HepG2 (cell line): Measurements from ENCODE around the gene LMAN2. TPM values are rescaled to one million over a fixed set of nuclear protein-coding genes. Genes with fewer than 3 reads are reported as not detected.

Experiments
- ATAC-seq: fragments of 200-7000 bp; cut with Tn5 transposase; 3 replicates; pipeline ENCODE4 v1.9.1; 2020; ENCODE audit warnings: mild to moderate bottlenecking, moderate library complexity
- BruUV-seq: library from RNA; stranded (reverse); fragments of 400-500 nt; replicated peaks from 2 replicates; lab custom pipeline; 2021; lab: Mats Ljungman, UMichigan
- CTCF ChIA-PET: fragments of 300-600 bp; formaldehyde crosslinking; extraction: SDS; loops from one replicate; lab custom pipeline; 2021; ENCODE audit warnings: low total read pairs, inconsistent platforms, low intra/inter-chr PET ratio; lab: Yijun Ruan, JAX
- POLR2A ChIA-PET: fragments of 350-600 bp; sonication (Branson Sonifier 250); formaldehyde crosslinking; loops from one replicate; lab custom pipeline; 2020; ENCODE audit warnings: antibody characterized with exemption, inconsistent platforms; lab: Yijun Ruan, JAX
- DNase-seq: peaks from one replicate; pipeline ENCODE4 v3.0.0-alpha.2; 2015; ENCODE audit warnings: low spot score
- FAIRE-seq: peaks from 3 replicates; lab custom pipeline; 2011; peaks lifted over from hg19 to GRCh38; lab: Jason Lieb, UNC
- H2AFZ ChIP-seq: one replicate; pipeline ENCODE4 v1.6.1; 2011; ENCODE audit warnings: low read length, inconsistent platforms
- H3K27ac ChIP-seq: fragments of 300-600 bp; 3 replicates; pipeline ENCODE4 v1.8.0; 2011; ENCODE audit warnings: mixed run types, mild to moderate bottlenecking, mixed read lengths, low read length, inconsistent platforms; ENCODE audit not compliant: insufficient read depth; ENCODE audit errors: extremely low read length
- H3K27me3 ChIP-seq, 2 experiments: fragments of 200-600 bp in 1 of 2; 2 replicates in 1 of 2; 3 replicates in 1 of 2; pipeline versions ENCODE4 v1.6.0 to v1.8.0; 2011; ENCODE audit warnings: low read length in 2 of 2, mild to moderate bottlenecking in 2 of 2, moderate library complexity in 2 of 2, inconsistent platforms in 1 of 2; ENCODE audit not compliant: insufficient read depth in 2 of 2, control insufficient read depth in 1 of 2
- H3K36me3 ChIP-seq, 2 experiments: fragments of 200-600 bp in 1 of 2; replicated peaks in 1 of 2; 2 replicates in 1 of 2; 3 replicates in 1 of 2; pipeline versions ENCODE4 v1.5.1 to v1.8.0; 2011; ENCODE audit warnings: low read length in 2 of 2, inconsistent platforms in 1 of 2; ENCODE audit not compliant: insufficient read depth in 2 of 2, control insufficient read depth in 1 of 2
- H3K4me1 ChIP-seq: 2 replicates; pipeline ENCODE4 v1.5.1; 2012; ENCODE audit warnings: low read length, inconsistent platforms; ENCODE audit not compliant: insufficient read depth
- H3K4me2 ChIP-seq: 2 replicates; pipeline ENCODE4 v1.6.0; 2011; ENCODE audit warnings: low read depth, low read length, inconsistent platforms
- H3K4me3 ChIP-seq, 3 experiments: fragments of 200-600 bp in 1 of 3; sonication (generic), shearing (Covaris generic) in 1 of 3; replicated peaks in 1 of 3; 2 replicates each; pipeline ENCODE4 v1.5.1; 2011 to 2016; ENCODE audit warnings: low read length in 3 of 3, inconsistent platforms in 2 of 3, low read depth in 2 of 3, mild to moderate bottlenecking in 2 of 3, control low read depth in 1 of 3, mixed read lengths in 1 of 3; ENCODE audit not compliant: insufficient read depth in 1 of 3
- H3K79me2 ChIP-seq: one replicate; pipeline ENCODE4 v1.6.1; 2011; ENCODE audit warnings: low read length, inconsistent platforms; ENCODE audit not compliant: insufficient read depth
- H3K9ac ChIP-seq: 2 replicates; pipeline ENCODE4 v1.6.0; 2011; ENCODE audit warnings: mild to moderate bottlenecking, low read depth, low read length, inconsistent platforms; ENCODE audit not compliant: insufficient read depth
- H3K9me3 ChIP-seq: 2 replicates; pipeline ENCODE4 v1.5.1; 2012; ENCODE audit warnings: mild to moderate bottlenecking, low read length
- H4K20me1 ChIP-seq: 2 replicates; pipeline ENCODE4 v1.6.0; 2011; ENCODE audit warnings: inconsistent platforms, mild to moderate bottlenecking, low read length, moderate library complexity; ENCODE audit not compliant: insufficient read depth
- CHD2 ChIP-seq: IDR thresholded peaks from 2 replicates; pipeline ENCODE4 v1.6.1; 2011; ENCODE audit warnings: low read depth, low read length, improper control_type of control experiment
- HNRNPLL ChIP-seq: fragments of 200-400 bp; formaldehyde crosslinking; IDR thresholded peaks from 2 replicates; pipeline ENCODE4 v1.6.1; 2017; ENCODE audit warnings: mild to moderate bottlenecking, low read depth, low read length; ENCODE audit not compliant: poor library complexity, severe bottlenecking
- JARID2 ChIP-seq: sonication (generic); formaldehyde crosslinking; IDR thresholded peaks from 2 replicates; pipeline ENCODE4 v1.8.1; 2023; ENCODE audit warnings: missing genetic modification reagents, inconsistent platforms; ENCODE audit not compliant: insufficient replicate concordance
- MZF1 ChIP-seq: sonication (generic); formaldehyde crosslinking; IDR thresholded peaks from 2 replicates; pipeline ENCODE4 v1.8.1; 2023; ENCODE audit warnings: mild to moderate bottlenecking, missing genetic modification reagents, borderline replicate concordance
- NAIF1 ChIP-seq: sonication (generic); formaldehyde crosslinking; IDR thresholded peaks from 2 replicates; pipeline ENCODE4 v1.5.0; 2020; ENCODE audit warnings: mild to moderate bottlenecking, missing genetic modification reagents, borderline replicate concordance
- NFE2L1 ChIP-seq: sonication (generic); formaldehyde crosslinking; IDR thresholded peaks from 2 replicates; pipeline ENCODE4 v1.4.0; 2020; ENCODE audit warnings: missing genetic modification reagents, mild to moderate bottlenecking, borderline replicate concordance
- PTBP1 ChIP-seq: fragments of 200-400 bp; formaldehyde crosslinking; IDR thresholded peaks from 2 replicates; pipeline ENCODE4 v1.6.1; 2018; ENCODE audit warnings: low read length, low read depth; ENCODE audit not compliant: poor library complexity, severe bottlenecking
- RFXANK ChIP-seq: IDR thresholded peaks from 2 replicates; pipeline ENCODE4 v1.6.1; 2016
- TAF1 ChIP-seq: sonication (generic); formaldehyde crosslinking; IDR thresholded peaks from 2 replicates; pipeline ENCODE4 v1.4.0; 2020; ENCODE audit warnings: missing genetic modification reagents
- THYN1 ChIP-seq: sonication (generic); formaldehyde crosslinking; IDR thresholded peaks from 2 replicates; pipeline ENCODE4 v1.8.1; 2023; ENCODE audit warnings: low read depth, mild to moderate bottlenecking, moderate library complexity, missing genetic modification reagents, borderline replicate concordance
- ZNF138 ChIP-seq: sonication (generic); formaldehyde crosslinking; IDR thresholded peaks from 2 replicates; pipeline ENCODE4 v1.5.0; 2020; ENCODE audit warnings: mild to moderate bottlenecking, low read depth, missing genetic modification reagents
- ZNF207 ChIP-seq: fragments of 450-650 bp; IDR thresholded peaks from 2 replicates; pipeline ENCODE4 v1.6.1; 2016; ENCODE audit warnings: antibody characterized with exemption, borderline replicate concordance
- ZSCAN30 ChIP-seq: sonication (generic); formaldehyde crosslinking; IDR thresholded peaks from 2 replicates; pipeline ENCODE4 v1.5.0; 2020; ENCODE audit warnings: mild to moderate bottlenecking, missing genetic modification reagents
- WGBS: methylation state at CpG from one replicate; pipeline ENCODE4 v1.1.6; 2017; ENCODE audit warnings: low lambda C conversion rate; 5-methylcytosine and 5-hydroxymethylcytosine counted together
- in situ Hi-C: cut with HindIII; loops from 2 replicates; pipeline ENCODE4 v1.10.0; 2017; ENCODE audit warnings: low pct_unique_long_range_greater_than_20kb; ENCODE audit not compliant: extremely low pct_ligation_motif_present
- intact Hi-C: fragments of 100-400 bp; cut with micrococcal nuclease; formaldehyde crosslinking; loops from one replicate; pipeline ENCODE4 v1.10.0; 2022; ENCODE audit not compliant: unreplicated experiment
- polyA plus RNA-seq, 8 experiments: library from polyadenylated mRNA; depleted of rRNA in 3 of 8; stranded (reverse) in 7 of 8; unstranded in 1 of 8; fragments of >200 nt; fragmentation: Illumina TruSeq in 4 of 8; extraction: Trizol in 4 of 8; gene quantifications; 2 replicates each; pipeline versions ENCODE4 v1.2.1 to v1.2.3, GENCODE V29; 2011 to 2016; ENCODE audit warnings: low read depth in 4 of 8, missing spikeins in 1 of 8, mixed read lengths in 1 of 8; ENCODE audit not compliant: insufficient read depth in 1 of 8
- total RNA-seq, 5 experiments: library from RNA; depleted of rRNA; stranded (reverse); fragments of >200 nt; fragmentation: Illumina TruSeq; extraction: Trizol; gene quantifications; 2 replicates each; pipeline ENCODE4 v1.2.3, GENCODE V29; 2016; ENCODE audit warnings: low read depth in 1 of 5
- TF ChIP-seq, protein P1 (sequence below): sonication (generic); formaldehyde crosslinking; IDR thresholded peaks from 2 replicates; pipeline ENCODE4 v1.4.0; 2020; ENCODE audit warnings: missing genetic modification reagents, borderline replicate concordance
- TF ChIP-seq, protein P2 (sequence below): IDR thresholded peaks from 2 replicates; pipeline ENCODE4 v1.6.1; 2016; ENCODE audit warnings: low read depth
- TF ChIP-seq, protein P3 (sequence below): sonication (generic); formaldehyde crosslinking; IDR thresholded peaks from 2 replicates; pipeline ENCODE4 v1.8.1; 2023; ENCODE audit warnings: missing genetic modification reagents, inconsistent platforms, borderline replicate concordance

Gene LMAN2
- total and polyA plus RNA-seq, 2 of the 13 experiments (the other 11 are each of a cell fraction or from before 2014, with no cell fraction given) = 191 to 197 TPM

DNA sequence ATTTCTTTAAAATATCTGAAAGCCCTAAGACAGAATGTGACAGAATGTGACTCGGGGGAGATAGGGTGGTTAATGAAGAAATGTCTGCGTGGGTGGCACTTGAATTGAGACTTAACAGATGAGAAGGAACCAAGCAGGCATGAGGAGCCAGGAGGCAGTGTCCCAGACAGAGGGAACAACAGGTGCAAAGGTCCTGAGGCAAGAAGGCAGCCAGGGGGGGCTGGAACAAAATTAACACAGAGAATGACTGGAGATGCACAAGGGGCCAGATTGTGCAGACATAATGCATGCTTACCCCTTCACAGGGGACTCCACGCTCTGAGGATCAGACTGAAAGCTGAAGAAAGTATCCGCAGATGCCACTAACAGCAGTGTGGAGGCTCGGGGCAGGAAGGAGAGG, 1.7 kb downstream of the LMAN2 start:
- ATAC-seq (no peak), DNase-seq (no peak), FAIRE-seq (no peak)
- no TSS peak for BruUV-seq
- H3K27me3 ChIP-seq = no peaks in the 10 kb centered on the region; a peak in 1 of 5 replicates
- no peaks in the 10 kb centered on the region for H4K20me1 ChIP-seq
- H3K4me1 ChIP-seq = peaks cover 67% of the 10 kb centered on the region
- H3K4me2 ChIP-seq = peak overlapping the region; percentile 94
- TF ChIP-seq PTBP1 (no peak), THYN1 (CRISPR knock-in tag) (no peak), NAIF1 (CRISPR knock-in tag) (no peak), ZNF138 (CRISPR knock-in tag) (no peak), CHD2 (no peak), NFE2L1 (CRISPR knock-in tag) (no peak), TAF1 (CRISPR knock-in tag) (no peak), RFXANK (no peak), ZSCAN30 (no peak), JARID2 (no peak), HNRNPLL (no peak), MZF1 (CRISPR knock-in tag) (no peak), ZNF207 (no peak)
- TF ChIP-seq, protein P1, sequence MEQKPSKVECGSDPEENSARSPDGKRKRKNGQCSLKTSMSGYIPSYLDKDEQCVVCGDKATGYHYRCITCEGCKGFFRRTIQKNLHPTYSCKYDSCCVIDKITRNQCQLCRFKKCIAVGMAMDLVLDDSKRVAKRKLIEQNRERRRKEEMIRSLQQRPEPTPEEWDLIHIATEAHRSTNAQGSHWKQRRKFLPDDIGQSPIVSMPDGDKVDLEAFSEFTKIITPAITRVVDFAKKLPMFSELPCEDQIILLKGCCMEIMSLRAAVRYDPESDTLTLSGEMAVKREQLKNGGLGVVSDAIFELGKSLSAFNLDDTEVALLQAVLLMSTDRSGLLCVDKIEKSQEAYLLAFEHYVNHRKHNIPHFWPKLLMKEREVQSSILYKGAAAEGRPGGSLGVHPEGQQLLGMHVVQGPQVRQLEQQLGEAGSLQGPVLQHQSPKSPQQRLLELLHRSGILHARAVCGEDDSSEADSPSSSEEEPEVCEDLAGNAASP (CRISPR knock-in tag) = no peak
- TF ChIP-seq, protein P2, sequence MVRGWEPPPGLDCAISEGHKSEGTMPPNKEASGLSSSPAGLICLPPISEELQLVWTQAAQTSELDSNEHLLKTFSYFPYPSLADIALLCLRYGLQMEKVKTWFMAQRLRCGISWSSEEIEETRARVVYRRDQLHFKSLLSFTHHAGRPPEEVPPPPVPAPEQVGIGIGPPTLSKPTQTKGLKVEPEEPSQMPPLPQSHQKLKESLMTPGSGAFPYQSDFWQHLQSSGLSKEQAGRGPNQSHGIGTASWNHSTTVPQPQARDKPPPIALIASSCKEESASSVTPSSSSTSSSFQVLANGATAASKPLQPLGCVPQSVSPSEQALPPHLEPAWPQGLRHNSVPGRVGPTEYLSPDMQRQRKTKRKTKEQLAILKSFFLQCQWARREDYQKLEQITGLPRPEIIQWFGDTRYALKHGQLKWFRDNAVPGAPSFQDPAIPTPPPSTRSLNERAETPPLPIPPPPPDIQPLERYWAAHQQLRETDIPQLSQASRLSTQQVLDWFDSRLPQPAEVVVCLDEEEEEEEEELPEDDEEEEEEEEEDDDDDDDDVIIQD (CRISPR knock-in tag) = no peak
- TF ChIP-seq, protein P3, sequence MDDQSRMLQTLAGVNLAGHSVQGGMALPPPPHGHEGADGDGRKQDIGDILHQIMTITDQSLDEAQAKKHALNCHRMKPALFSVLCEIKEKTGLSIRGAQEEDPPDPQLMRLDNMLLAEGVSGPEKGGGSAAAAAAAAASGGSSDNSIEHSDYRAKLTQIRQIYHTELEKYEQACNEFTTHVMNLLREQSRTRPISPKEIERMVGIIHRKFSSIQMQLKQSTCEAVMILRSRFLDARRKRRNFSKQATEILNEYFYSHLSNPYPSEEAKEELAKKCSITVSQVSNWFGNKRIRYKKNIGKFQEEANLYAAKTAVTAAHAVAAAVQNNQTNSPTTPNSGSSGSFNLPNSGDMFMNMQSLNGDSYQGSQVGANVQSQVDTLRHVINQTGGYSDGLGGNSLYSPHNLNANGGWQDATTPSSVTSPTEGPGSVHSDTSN (CRISPR knock-in tag) = no peak
- H3K27ac ChIP-seq = no peak overlapping the region
- CTCF ChIA-PET = no interaction called here
- in situ Hi-C loops (loop anchor here (25.0 kb wide), 1 partner anchor 812 kb away; the partner anchor contains the start of genes CDHR2 and RNF44), intact Hi-C loops (no loop called here)
- POLR2A ChIA-PET = interaction anchor here (0.6 to 6.8 kb wide), 5 partner anchors 14 to 29 kb away, joined by 3 to 84 read pairs (median 41); no protein-coding TSS in a partner anchor
- no peak overlapping the region for H2AFZ ChIP-seq
- H3K36me3 ChIP-seq = peaks cover 6 to 15% of the 10 kb centered on the region in 2 experiments
- no peaks in the 10 kb centered on the region for H3K9me3 ChIP-seq
- H3K79me2 ChIP-seq = peaks cover 58% of the 10 kb centered on the region
- peak overlapping the region; percentile 92 to 98 (median 93); a peak in 5 of 6 replicates for H3K4me3 ChIP-seq
- peak overlapping the region; percentile 95; the same call in 1 of the 2 replicates for H3K9ac ChIP-seq
- 65% methylated on average over 5 of the region's 5 CpGs for WGBS
